ENCODE measurements around the gene RTN1. TPM values are rescaled to one million over a fixed set of nuclear protein-coding genes. Genes with fewer than 3 reads are reported as not detected.

The RTN1 gene
- total RNA-seq, 2 experiments from 2014 or later = not detected

GRCh38 chr14:59585891-59586554 is 284.6 kb downstream of the RTN1 start:
- Mint-ChIP-seq H3K27me3 (no peaks in the 10 kb centered on the region), H3K4me1 (peaks cover 3% of the 10 kb centered on the region), H3K27ac (no peak overlapping the region), H3K36me3 (no peaks in the 10 kb centered on the region), H3K9me3 (no peaks in the 10 kb centered on the region), H3K4me3 (peak overlapping the region; percentile 65)
- peak; percentile 47 for ATAC-seq (ENCODE audit: low read depth)
- POLR2A ChIA-PET = no interaction called here
- no peak for DNase-seq

GRCh38 chr14:59583755-59584154 is 286.8 kb downstream of the RTN1 start:
- H3K4me1 Mint-ChIP-seq = peaks cover 3% of the 10 kb centered on the region
- H3K27me3 Mint-ChIP-seq = no peaks in the 10 kb centered on the region
- no peak for ATAC-seq (ENCODE audit: low read depth)
- no peak for DNase-seq
- POLR2A ChIA-PET = no interaction called here
- H3K27ac Mint-ChIP-seq = no peak overlapping the region
- no peaks in the 10 kb centered on the region for H3K9me3 Mint-ChIP-seq
- no peak overlapping the region for H3K4me3 Mint-ChIP-seq
- no peaks in the 10 kb centered on the region for H3K36me3 Mint-ChIP-seq

- Mint-ChIP-seq H3K36me3 (no peaks in the 10 kb centered on the region), H3K4me3 (no peak overlapping the region)
- POLR2A ChIA-PET = no interaction called here
These were observed 287.6 kb downstream of the RTN1 start for GRCh38 chr14:59582845-59583509.

GRCh38 chr14:59582161-59582560 is 288.4 kb downstream of the RTN1 start:
- POLR2A ChIA-PET = no interaction called here
- Mint-ChIP-seq H3K4me3 (no peak overlapping the region), H3K36me3 (no peaks in the 10 kb centered on the region), H3K4me1 (peaks cover 3% of the 10 kb centered on the region), H3K9me3 (no peaks in the 10 kb centered on the region), H3K27ac (no peak overlapping the region), H3K27me3 (no peaks in the 10 kb centered on the region)
- no peak for DNase-seq
- no peak for ATAC-seq (ENCODE audit: low read depth)

More at GRCh38 chr14:59582845-59583509, 287.6 kb downstream of the RTN1 start:
- DNase-seq (no peak), ATAC-seq (ENCODE audit: low read depth) (no peak)
- Mint-ChIP-seq H3K27me3 (no peaks in the 10 kb centered on the region), H3K27ac (no peak overlapping the region), H3K4me1 (peaks cover 3% of the 10 kb centered on the region), H3K9me3 (no peaks in the 10 kb centered on the region)

GRCh38 chr14:59580911-59581310 is 289.7 kb downstream of the RTN1 start:
- DNase-seq (no peak), ATAC-seq (ENCODE audit: low read depth) (no peak)
- Mint-ChIP-seq H3K36me3 (no peaks in the 10 kb centered on the region), H3K4me1 (peaks cover 7% of the 10 kb centered on the region), H3K27me3 (peaks cover 5% of the 10 kb centered on the region), H3K9me3 (no peaks in the 10 kb centered on the region), H3K27ac (no peak overlapping the region), H3K4me3 (no peak overlapping the region)
- POLR2A ChIA-PET = no interaction called here

GRCh38 chr14:59576332-59577294 is 294.0 kb downstream of the RTN1 start, which contains the start of gene CCDC175:
Gene CCDC175, minus strand, starts transcription at chr14:59576812. Its CDS starts 37 bp downstream, at chr14:59576775.
- no peak within 1 kb of the TSS for H3K27ac Mint-ChIP-seq
- POLR2A ChIA-PET = no interaction called here

GRCh38 chr14:59570122-59570521 is 300.5 kb downstream of the RTN1 start:
- no peak overlapping the region for H3K4me3 Mint-ChIP-seq
- no peak overlapping the region for H3K27ac Mint-ChIP-seq
- H3K27me3 Mint-ChIP-seq = peaks cover 53% of the 10 kb centered on the region
- no peaks in the 10 kb centered on the region for H3K9me3 Mint-ChIP-seq
- H3K36me3 Mint-ChIP-seq = no peaks in the 10 kb centered on the region
- POLR2A ChIA-PET = no interaction called here
- no peak for DNase-seq
- no peak for ATAC-seq (ENCODE audit: low read depth)
- no peaks in the 10 kb centered on the region for H3K4me1 Mint-ChIP-seq

More at GRCh38 chr14:59576332-59577294, 294.0 kb downstream of the RTN1 start, which contains the start of gene CCDC175:
- H3K9me3 Mint-ChIP-seq = no peaks in the 10 kb centered on the region
- peaks cover 32% of the 10 kb centered on the region for H3K27me3 Mint-ChIP-seq
- ATAC-seq (ENCODE audit: low read depth) (peak; percentile 96), DNase-seq (peak; percentile 87)
- peaks cover 7% of the 10 kb centered on the region for H3K4me1 Mint-ChIP-seq
- peak within 1 kb of the TSS; percentile 71 for H3K4me3 Mint-ChIP-seq
- H3K36me3 Mint-ChIP-seq = no peaks in the 10 kb centered on the region

GRCh38 chr14:59566725-59567124 is 303.9 kb downstream of the RTN1 start:
- Mint-ChIP-seq H3K4me1 (no peaks in the 10 kb centered on the region), H3K36me3 (no peaks in the 10 kb centered on the region), H3K4me3 (no peak overlapping the region), H3K27ac (no peak overlapping the region), H3K9me3 (no peaks in the 10 kb centered on the region), H3K27me3 (peaks cover 47% of the 10 kb centered on the region)
- ATAC-seq (ENCODE audit: low read depth) (no peak), DNase-seq (no peak)
- POLR2A ChIA-PET = no interaction called here

GRCh38 chr14:59566296-59566695 is 304.3 kb downstream of the RTN1 start:
- H3K36me3 Mint-ChIP-seq = no peaks in the 10 kb centered on the region

GRCh38 chr14:59565087-59565486 is 305.5 kb downstream of the RTN1 start:
- Mint-ChIP-seq H3K4me3 (no peak overlapping the region), H3K36me3 (no peaks in the 10 kb centered on the region), H3K9me3 (no peaks in the 10 kb centered on the region), H3K27ac (no peak overlapping the region), H3K27me3 (peaks cover 31% of the 10 kb centered on the region), H3K4me1 (no peaks in the 10 kb centered on the region)
- ATAC-seq (ENCODE audit: low read depth) (no peak), DNase-seq (no peak)
- POLR2A ChIA-PET = no interaction called here

More at GRCh38 chr14:59566296-59566695, 304.3 kb downstream of the RTN1 start:
- no peak for ATAC-seq (ENCODE audit: low read depth)
- POLR2A ChIA-PET = no interaction called here
- H3K4me1 Mint-ChIP-seq = no peaks in the 10 kb centered on the region
- no peak overlapping the region for H3K4me3 Mint-ChIP-seq
- peaks cover 43% of the 10 kb centered on the region for H3K27me3 Mint-ChIP-seq
- no peak overlapping the region for H3K27ac Mint-ChIP-seq
- DNase-seq = no peak
- no peaks in the 10 kb centered on the region for H3K9me3 Mint-ChIP-seq

GRCh38 chr14:59564366-59564765 is 306.2 kb downstream of the RTN1 start:
- DNase-seq (no peak), ATAC-seq (ENCODE audit: low read depth) (no peak)
- POLR2A ChIA-PET = no interaction called here
- Mint-ChIP-seq H3K4me3 (no peak overlapping the region), H3K4me1 (no peaks in the 10 kb centered on the region), H3K36me3 (no peaks in the 10 kb centered on the region), H3K27me3 (peaks cover 26% of the 10 kb centered on the region), H3K9me3 (no peaks in the 10 kb centered on the region), H3K27ac (no peak overlapping the region)

- no peaks in the 10 kb centered on the region for H3K4me1 Mint-ChIP-seq
- H3K9me3 Mint-ChIP-seq = no peaks in the 10 kb centered on the region
- POLR2A ChIA-PET = no interaction called here
- DNase-seq (no peak), ATAC-seq (ENCODE audit: low read depth) (no peak)
- H3K36me3 Mint-ChIP-seq = no peaks in the 10 kb centered on the region
- H3K27ac Mint-ChIP-seq = no peak overlapping the region
- peaks cover 28% of the 10 kb centered on the region for H3K27me3 Mint-ChIP-seq
- H3K4me3 Mint-ChIP-seq = no peak overlapping the region
These were observed 323.3 kb downstream of the RTN1 start for GRCh38 chr14:59547310-59547709.

All from activated naive CD8-positive, alpha-beta T cell treated with anti-CD3 and anti-CD28 coated beads, Interleukin-2, amount 10 ng/mL, durations not matched to agents 7 days and 5 days (primary cell).